Measurements from ENCODE around the gene EXOSC10. TPM values are rescaled to one million over a fixed set of nuclear protein-coding genes. Genes with fewer than 3 reads are reported as not detected.
"Not testable (repeated sequence)": the region's sequence is repeated elsewhere in the genome, so short reads cannot be mapped to it uniquely, and the experiment has no call there.

Gene EXOSC10
- total RNA-seq, 1 donor from 2014 or later = 81.8 TPM

GRCh38 chr1:11051781-11052511 lies 47.7 kb downstream of the EXOSC10 start:
- H3K27me3 Mint-ChIP-seq = no peaks in the 10 kb centered on the region
- no peak overlapping the region for H3K4me3 Mint-ChIP-seq
- no peak for DNase-seq (ENCODE audit: extremely low spot score, unreplicated experiment)
- H3K9me3 Mint-ChIP-seq = no peaks in the 10 kb centered on the region
- no peak for TF ChIP-seq CTCF (conservative IDR thresholded peaks at IDR 0.05)
- no peaks in the 10 kb centered on the region for H3K4me1 Mint-ChIP-seq (ENCODE audit: unreplicated experiment)
- H3K36me3 Mint-ChIP-seq = no peaks in the 10 kb centered on the region
- no peak overlapping the region for H3K27ac Mint-ChIP-seq

- H3K9me3 Mint-ChIP-seq; H3K4me3 Mint-ChIP-seq; H3K27me3 Mint-ChIP-seq; H3K27ac Mint-ChIP-seq; DNase-seq (ENCODE audit: extremely low spot score, unreplicated experiment); H3K4me1 Mint-ChIP-seq (ENCODE audit: unreplicated experiment); H3K36me3 Mint-ChIP-seq: not testable (repeated sequence)
These were observed 48.5 kb downstream of the EXOSC10 start for GRCh38 chr1:11051121-11051520.

- no peak for DNase-seq (ENCODE audit: extremely low spot score, unreplicated experiment)
- no peak for TF ChIP-seq CTCF (conservative IDR thresholded peaks at IDR 0.05)
- H3K9me3 Mint-ChIP-seq = no peaks in the 10 kb centered on the region
- no peak within 1 kb of the TSS for H3K27ac Mint-ChIP-seq
- H3K36me3 Mint-ChIP-seq = no peaks in the 10 kb centered on the region
- no peaks in the 10 kb centered on the region for H3K27me3 Mint-ChIP-seq
- peaks cover 3% of the 10 kb centered on the region for H3K4me1 Mint-ChIP-seq (ENCODE audit: unreplicated experiment)
- no peak within 1 kb of the TSS for H3K4me3 Mint-ChIP-seq
These were observed 52.9 kb downstream of the EXOSC10 start, which contains the start of gene MASP2 for GRCh38 chr1:11046625-11047365. Gene MASP2, minus strand, starts transcription at chr1:11047239. Its CDS starts 32 bp downstream, at chr1:11047207.

GRCh38 chr1:11046270-11046566 lies 53.5 kb downstream of the EXOSC10 start:
- no peak for DNase-seq (ENCODE audit: extremely low spot score, unreplicated experiment)
- Mint-ChIP-seq H3K4me3 (no peak overlapping the region), H3K36me3 (no peaks in the 10 kb centered on the region), H3K27ac (no peak overlapping the region), H3K27me3 (no peaks in the 10 kb centered on the region), H3K4me1 (ENCODE audit: unreplicated experiment) (peaks cover 3% of the 10 kb centered on the region), H3K9me3 (no peaks in the 10 kb centered on the region)
- no peak for TF ChIP-seq CTCF (conservative IDR thresholded peaks at IDR 0.05)

- Mint-ChIP-seq H3K27ac (no peak overlapping the region), H3K27me3 (no peaks in the 10 kb centered on the region), H3K36me3 (no peaks in the 10 kb centered on the region), H3K4me1 (ENCODE audit: unreplicated experiment) (peaks cover 3% of the 10 kb centered on the region), H3K9me3 (no peaks in the 10 kb centered on the region), H3K4me3 (no peak overlapping the region)
- TF ChIP-seq CTCF (conservative IDR thresholded peaks at IDR 0.05) = no peak
- no peak for DNase-seq (ENCODE audit: extremely low spot score, unreplicated experiment)
These were observed 54.0 kb downstream of the EXOSC10 start for GRCh38 chr1:11045428-11046269.

Measured in type B pancreatic cell (in vitro differentiated cells).